ENCODE data around the gene SDHA.
"Not testable (repeated sequence)": the region's sequence is repeated elsewhere in the genome, so short reads cannot be mapped to it uniquely, and the experiment has no call there.

The SDHA gene

DNA sequence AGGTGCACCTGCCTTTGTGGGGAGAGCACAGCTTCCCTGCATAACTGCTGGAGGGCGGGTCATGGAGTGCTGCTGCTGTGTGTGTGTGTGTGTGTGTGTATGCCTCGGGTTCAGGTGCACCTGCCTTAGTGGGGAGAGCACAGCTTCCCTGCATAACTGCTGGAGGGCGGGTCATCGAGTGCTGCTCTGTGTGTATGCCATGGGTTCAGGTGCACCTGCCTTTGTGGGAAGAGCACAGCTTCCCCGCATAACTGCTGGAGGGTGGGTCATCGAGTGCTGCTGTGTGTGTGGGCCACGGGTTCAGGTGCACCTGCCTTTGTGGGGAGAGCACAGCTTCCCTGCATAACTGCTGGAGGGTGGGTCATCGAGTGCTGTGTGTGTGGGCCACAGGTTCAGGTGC is 84.3 kb downstream of the SDHA start:
- peak; percentile 73 for DNase-seq

DNA sequence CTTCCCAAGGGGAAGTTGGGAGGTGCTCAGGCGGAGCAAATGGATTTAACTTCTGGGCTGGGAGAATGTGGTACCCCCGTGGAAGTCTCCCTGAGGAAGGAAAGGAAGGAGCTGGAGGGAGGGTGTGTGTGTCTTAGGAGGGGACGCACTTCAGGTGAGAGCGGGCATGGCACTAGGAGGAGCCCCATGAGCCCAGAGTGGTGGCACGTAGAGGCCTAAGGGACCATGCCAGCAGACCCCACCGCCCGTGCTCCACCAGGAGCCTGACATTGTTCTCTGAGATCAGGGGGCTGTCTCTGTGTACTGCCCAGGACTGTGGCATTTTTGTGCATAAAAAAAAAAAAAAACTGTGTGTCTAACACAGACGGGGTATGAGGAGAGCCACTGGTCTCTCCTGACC is 84.8 kb downstream of the SDHA start:
- no peak for DNase-seq

DNA sequence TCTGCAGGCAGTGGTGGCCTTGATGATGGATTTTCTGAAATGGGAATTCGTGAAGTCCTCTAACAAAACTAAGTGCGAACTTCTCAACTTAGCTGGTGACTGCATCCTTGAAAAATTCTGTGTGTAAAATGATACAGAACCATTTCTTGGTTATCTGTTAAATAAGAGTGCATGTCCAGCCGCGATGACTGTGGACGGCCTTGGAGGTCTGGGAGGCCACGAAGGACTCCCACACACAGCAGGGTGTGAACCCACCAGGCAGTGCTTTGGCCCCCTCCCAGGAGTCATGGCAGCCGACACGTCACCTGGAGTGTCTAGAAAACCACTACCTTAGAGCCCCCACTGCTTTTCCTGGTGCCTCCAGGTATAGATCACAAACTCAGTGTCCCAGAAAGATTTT is 85.6 kb downstream of the SDHA start:
- DNase-seq: not testable (repeated sequence)

DNA sequence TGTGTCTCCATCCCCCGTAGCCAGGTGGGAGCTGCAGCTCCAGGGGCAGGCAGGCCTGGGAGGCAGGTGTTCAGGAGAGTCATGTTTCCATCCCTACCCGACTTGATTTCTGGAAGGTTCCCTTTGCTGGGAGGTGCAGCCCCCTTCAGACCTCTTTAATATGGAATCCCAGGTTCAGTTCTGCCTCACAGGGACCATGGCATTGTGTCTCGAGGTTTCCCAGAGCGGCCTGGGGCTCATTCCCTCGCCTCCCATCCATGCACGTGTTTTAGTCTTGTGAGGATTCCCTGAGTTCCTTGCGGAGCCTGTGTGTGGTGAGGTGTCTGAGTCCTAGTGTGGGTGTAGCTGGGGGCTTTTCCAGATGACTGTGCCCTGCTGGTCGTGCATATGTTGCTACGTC is 86.9 kb downstream of the SDHA start:
- no peak for DNase-seq

DNA sequence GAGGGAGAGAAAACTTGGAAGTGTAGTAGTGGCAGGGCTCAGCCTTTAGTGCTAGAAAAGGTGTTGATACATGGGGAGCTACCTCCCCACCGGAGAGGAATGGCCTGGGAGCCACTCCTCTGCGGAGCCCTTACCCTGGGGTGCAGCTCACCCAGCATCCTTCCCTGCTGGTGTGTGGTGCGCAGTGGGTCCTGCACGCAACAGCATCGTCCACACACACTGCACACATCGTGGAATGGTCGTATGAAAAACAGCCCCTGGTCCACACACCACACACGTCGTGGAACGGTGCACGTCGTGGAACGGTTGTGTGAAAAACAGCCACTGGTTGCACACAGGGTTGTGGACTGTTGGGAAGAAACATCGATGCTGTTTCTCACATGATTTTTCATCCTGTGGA is 87.3 kb downstream of the SDHA start:
- no peak for DNase-seq

DNA sequence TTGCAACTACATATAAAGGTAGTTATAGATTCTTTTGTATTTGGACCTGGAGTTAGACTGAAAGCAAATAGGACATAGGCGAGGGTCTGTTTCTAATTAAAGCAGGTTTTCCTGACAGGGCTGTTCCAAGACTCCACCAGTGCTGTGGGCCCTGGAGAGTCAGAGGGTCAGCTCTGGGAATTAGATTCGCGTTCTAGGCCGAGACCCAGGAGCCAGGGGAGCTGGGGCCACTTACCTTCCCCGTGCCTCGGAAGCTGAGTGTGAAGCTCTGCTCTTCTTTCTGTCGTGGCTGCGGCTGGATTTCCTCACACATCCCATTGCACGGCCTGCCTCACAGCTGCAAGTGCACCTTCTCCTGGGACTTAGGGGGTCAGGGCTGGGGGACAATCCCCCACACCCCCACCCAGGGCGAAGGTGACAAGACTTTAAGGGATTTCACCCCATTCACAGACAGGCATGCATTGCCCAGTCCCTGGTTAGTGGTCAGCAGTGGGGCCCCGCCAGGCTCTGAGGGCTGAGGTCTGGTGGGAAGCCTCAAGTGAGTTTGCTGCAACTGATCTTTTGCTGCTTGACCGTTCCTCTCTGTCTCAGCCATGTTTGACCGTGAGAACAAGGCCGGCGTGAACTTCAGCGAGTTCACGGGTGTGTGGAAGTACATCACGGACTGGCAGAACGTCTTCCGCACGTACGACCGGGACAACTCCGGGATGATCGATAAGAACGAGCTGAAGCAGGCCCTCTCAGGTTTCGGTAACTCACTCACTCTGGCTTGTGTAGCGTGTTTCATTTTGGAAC is 88.1 kb downstream of the SDHA start:
- DNase-seq: no peak

Data from NCI-H187 treated with DMSO at 0.1 percent for 48 hours (cell line).